Retinal pigment epithelial cell (primary cell): Measurements from ENCODE around the gene ARNT2.

Source experiments
- DNase-seq: peaks from one replicate; pipeline ENCODE4 v3.0.0-alpha.2; 2010; ENCODE audit warnings: low read depth
- H3K4me3 ChIP-seq: 2 replicates; pipeline ENCODE4 v1.5.1; 2011; ENCODE audit warnings: mild to moderate bottlenecking, low read length, control low read depth, moderate library complexity
- TF ChIP-seq, protein P1 (sequence below): conservative IDR thresholded peaks from 2 replicates; pipeline ENCODE4 v1.5.1; 2011; ENCODE audit warnings: low read depth, low read length, control low read depth, inconsistent platforms

ARNT2 gene

DNA sequence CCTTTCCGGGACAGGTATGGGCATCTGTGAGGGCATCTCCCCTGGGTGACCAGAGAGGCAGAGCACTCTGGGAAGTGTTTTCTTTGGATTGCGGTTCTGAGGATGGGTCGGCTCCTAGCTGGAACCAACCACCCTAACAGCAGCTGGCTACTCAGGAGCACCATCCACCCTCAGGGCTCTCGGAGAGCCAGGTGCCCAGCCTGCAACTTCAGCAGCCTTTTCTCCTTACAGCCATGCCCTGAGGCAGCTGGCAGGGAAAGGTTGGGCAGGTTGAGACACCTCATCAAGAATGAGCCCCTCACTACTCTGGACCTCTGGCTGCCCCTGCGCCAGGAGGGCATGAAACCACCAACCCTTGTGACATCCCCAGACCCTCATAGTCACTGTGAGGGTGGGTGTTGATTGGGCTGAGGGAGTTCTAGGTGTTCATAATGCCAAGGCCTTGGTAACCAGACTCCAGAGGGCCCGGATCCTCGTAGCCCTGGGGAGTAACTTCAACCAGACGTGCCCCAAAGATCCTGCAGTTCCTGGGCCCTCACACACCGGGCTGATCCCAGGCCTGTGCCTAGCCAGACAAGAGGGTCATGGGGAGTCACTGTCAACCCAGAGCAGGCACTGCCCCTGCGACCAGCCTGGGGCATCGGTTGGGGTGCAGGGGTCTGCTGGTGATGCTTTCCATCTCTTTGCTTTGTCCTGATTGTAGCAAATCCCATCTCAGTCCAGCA, 176.5 kb downstream of the ARNT2 start:
- TF ChIP-seq, protein P1, sequence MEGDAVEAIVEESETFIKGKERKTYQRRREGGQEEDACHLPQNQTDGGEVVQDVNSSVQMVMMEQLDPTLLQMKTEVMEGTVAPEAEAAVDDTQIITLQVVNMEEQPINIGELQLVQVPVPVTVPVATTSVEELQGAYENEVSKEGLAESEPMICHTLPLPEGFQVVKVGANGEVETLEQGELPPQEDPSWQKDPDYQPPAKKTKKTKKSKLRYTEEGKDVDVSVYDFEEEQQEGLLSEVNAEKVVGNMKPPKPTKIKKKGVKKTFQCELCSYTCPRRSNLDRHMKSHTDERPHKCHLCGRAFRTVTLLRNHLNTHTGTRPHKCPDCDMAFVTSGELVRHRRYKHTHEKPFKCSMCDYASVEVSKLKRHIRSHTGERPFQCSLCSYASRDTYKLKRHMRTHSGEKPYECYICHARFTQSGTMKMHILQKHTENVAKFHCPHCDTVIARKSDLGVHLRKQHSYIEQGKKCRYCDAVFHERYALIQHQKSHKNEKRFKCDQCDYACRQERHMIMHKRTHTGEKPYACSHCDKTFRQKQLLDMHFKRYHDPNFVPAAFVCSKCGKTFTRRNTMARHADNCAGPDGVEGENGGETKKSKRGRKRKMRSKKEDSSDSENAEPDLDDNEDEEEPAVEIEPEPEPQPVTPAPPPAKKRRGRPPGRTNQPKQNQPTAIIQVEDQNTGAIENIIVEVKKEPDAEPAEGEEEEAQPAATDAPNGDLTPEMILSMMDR, result no peak
- H3K4me3 ChIP-seq, result no peak overlapping the region
- no peak for DNase-seq

DNA sequence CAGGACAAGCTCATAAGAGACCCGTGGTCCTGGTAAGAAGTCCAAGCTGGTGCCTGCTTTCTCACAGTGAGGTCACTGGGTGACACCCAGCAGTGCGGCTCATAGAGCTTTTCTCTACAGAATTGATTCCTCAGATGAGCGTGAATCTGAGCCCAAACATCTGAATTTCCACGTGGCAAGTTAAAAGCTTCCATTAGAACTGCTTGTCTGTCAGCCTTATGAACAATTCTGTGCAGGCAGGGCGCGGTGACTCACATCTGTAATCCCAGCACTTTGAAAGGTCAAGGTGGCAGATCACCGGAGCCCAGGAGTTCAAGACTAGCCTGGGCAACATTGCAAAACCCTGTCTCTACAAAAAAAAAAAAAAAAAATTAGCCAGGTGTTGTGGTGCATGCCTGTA, 177.8 kb downstream of the ARNT2 start:
- DNase-seq, result no peak
- H3K4me3 ChIP-seq, result no peak overlapping the region
- TF ChIP-seq, protein P1, result no peak

DNA sequence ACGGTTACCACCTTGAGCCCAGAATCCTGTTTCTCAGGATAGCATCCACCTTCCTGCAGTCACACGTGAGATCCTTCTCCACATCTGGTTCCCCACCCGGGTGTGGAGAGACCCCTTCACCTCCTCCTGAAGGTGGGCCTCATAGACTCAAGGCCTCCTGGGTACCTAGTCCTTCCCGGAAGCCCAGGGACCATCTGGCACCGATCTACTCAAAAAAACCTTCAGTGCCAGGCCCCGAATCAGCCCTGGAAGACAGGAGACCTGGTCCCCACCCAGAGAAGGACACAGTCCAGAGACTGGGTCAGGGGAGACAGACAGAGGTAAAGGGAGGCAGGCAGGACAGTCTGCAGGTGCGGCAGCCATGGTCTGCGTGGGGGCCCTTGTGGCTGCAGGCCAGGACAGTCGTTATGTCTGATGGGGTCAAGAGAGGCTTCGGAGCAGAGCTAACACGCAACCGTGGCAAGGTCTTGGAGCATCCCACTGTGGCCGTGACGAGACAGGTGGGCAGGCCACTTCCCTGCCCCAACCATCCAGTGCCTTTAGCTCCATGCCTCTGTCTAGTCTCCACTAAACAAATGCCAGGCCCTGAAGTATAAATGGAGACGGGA, 178.7 kb downstream of the ARNT2 start:
- no peak overlapping the region for H3K4me3 ChIP-seq
- no peak for DNase-seq

DNA sequence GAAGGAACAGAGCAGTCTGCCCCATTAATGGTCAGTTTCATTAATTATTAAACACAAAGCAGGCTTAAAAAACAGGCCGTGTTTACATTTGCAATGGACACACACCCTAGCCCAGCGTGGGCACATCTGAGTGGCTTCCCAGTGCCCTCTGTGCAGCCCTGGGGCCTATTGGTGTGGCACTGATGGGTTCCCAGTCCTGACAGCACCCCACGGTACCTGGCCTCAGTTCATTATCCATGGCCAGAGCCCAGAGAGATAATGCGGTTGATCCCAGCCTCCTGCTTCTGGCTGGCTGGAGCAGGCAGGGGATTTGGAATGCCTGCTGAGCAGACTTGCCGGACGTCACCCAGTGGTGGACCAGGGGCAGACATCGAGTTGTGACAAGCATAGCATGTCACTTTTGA, 180.4 kb downstream of the ARNT2 start:
- no peak overlapping the region for H3K4me3 ChIP-seq
- TF ChIP-seq, protein P1, result no peak
- no peak for DNase-seq

More for the DNA sequence above, 178.7 kb downstream of the ARNT2 start:
- TF ChIP-seq, protein P1, result no peak

DNA sequence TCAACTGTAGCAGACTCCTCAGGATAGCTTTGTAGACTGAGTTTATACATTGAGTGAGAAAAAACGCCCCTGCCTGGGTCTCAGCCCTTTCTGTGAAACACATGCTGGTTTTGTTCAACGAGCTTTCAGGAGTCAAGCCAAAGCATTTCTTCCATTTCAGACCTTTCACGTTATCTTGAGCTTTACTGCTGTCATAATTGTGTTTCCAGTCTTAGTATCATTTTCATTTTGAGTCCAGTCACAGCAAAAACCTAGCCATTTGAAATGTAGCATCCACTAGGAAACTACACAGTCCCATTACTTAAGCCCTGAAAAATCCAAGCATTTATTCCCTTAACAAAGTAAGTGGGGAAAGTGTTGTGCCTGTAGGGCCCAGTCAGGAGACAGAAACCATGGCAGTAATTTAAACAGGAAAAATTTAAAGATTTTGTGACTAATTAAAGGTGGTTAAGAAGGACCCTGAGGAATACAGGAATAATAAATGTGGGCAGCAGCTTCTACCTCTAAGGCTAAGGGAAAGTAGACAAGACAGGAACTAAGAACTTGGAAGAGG, 180.9 kb downstream of the ARNT2 start:
- DNase-seq, result no peak
- TF ChIP-seq, protein P1, result no peak
- no peak overlapping the region for H3K4me3 ChIP-seq

DNA sequence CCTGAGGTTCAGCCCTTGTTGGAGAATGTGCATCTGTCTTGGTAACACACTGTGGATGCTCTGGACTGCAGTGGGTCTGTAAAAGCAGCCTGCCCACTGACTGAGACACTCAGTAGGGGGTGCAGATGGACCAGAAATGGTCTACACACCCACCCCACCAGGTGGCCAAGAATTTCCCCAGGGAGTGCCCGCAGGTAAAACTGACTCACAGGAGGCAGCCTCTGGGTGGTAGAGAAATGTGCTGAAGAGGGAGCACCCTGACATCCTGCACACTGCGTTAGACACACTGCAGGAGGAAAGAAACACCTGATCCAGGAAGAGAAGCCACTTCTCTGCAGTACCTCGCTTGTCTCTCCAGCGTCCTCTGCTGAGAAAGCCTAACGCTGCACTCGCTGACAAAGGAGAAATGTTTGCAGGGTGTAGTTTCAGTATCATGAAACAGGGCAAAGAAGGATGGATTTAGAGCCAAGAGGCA, 181.4 kb downstream of the ARNT2 start:
- TF ChIP-seq, protein P1, result no peak
- no peak overlapping the region for H3K4me3 ChIP-seq
- no peak for DNase-seq
